Fibroblast of gingiva (primary cell): Measurements from ENCODE around the gene NOS1AP.
"Not testable (repeated sequence)": the region's sequence is repeated elsewhere in the genome, so short reads cannot be mapped to it uniquely, and the experiment has no call there.

Source experiments
- DNase-seq: peaks from one replicate; pipeline ENCODE4 v3.0.0-alpha.2; 2011; ENCODE audit warnings: low read depth

NOS1AP gene

DNA sequence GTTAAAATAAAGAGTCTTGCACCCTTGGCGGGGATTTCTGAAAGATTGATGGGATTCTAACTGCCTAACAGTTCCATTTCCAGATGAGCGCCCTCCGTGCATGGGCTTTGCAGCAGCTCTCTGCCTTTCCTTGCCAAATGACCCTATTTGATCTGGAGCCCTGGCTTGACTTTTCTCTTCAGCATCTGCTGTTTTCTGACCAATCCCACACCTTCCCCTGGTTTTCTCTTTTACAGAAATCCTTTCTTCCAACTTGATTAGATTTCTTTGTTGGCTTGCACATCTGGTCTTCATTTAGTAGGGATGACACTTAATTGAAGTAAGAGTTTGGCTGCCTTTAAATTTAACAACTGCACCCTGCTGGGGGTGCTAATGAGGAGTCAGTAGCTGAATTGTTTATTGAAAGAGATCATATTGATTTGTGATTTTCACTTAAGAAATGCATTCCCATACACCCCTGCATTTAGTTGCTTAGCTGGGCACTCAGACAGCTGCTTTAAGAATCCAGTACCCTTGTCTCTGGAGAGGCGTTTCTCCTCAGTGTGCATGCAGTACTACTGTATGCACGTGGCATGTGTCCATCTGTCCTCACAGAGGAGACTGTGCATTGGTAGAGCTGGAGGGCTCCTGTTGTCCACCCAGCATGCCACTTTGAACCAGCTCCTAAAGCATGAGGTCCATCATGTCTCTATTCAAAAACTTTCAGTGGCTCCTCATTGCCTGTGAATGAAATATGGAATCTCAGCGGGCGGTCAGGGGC, 99.7 kb downstream of the NOS1AP start:
- DNase-seq = no peak

DNA sequence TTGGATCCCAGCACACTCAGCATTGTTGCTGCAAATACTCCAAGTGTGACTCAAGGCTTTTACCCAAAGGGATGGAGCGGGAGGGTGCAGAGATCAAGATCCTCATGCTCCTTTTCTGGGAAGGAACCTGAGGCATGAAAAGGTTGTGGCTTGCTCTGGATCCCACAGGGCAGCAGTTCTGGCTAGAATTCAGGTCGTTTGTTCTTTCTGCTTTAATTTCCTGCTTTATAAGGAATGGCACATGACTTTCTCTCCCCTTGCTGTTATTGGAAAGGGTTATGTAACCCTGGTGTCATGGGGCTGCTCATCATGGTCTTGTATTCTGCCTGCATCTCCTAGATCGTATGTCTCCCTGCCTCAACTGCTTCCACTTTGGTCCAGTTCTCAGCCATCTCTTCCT, 101.6 kb downstream of the NOS1AP start:
- no peak for DNase-seq

- DNase-seq = no peak
These were observed 103.0 kb downstream of the NOS1AP start for GRCh38 chr1:162172311-162173102.

DNA sequence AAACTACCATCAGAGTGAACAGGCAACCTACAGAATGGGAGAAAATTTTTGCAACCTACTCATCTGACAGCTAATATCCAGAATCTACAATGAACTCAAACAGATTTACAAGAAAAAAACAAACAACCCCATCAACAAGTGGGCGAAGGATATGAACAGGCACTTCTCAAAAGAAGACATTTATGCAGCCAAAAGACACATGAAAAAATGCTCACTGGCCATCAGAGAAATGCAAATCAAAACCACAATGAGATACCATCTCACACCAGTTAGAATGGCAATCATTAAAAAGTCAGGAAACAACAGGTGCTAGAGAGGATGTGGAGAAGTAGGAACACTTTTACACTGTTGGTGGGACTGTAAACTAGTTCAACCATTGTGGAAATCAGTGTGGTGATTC, 104.1 kb downstream of the NOS1AP start:
- DNase-seq = not testable (repeated sequence)

DNA sequence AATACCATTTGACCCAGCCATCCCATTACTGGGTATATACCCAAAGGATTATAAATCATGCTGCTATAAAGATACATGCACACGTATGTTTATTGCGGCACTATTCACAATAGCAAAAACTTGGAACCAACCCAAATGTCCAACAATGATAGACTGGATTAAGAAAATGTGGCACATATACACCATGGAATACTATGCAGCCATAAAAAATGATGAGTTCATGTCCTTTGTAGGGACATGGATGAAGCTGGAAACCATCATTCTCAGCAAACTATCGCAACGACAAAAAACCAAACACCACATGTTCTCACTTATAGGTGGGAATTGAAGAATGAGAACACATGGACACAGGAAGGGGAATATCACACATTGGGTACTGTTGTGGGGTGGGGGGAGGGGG, 104.5 kb downstream of the NOS1AP start:
- not testable (repeated sequence) for DNase-seq

DNA sequence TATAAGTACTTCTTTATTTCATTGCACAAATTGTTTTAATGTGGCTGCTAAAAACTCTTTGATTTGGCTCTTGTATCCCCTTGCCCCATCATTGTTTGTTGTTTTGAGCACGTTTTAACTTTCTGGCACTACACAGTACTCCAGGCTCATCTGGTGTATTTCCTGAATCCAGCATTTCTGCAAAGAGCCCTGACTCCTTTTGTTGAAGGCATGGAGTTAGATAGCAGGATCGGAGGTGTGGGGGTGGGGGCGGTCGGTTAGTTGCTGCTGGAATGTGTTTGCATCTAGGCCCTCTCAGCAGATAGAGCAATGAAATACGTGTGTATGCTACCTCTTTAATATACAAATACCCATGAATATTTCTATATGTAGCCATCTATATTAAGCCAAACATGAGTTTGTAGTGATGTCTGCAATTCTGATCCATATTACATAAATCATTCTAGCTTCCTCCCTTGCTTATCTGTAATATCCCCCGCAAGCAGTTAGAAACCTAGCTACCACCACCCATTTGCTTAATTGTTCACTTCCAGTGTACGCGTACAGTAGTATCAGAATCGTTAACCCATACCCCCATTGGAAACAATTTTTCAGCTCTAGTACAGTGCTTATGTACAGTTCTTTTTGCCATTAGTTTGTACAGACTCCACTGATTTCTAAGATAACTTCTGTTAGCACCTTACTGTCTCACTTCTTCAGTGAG, 106.0 kb downstream of the NOS1AP start:
- no peak for DNase-seq

DNA sequence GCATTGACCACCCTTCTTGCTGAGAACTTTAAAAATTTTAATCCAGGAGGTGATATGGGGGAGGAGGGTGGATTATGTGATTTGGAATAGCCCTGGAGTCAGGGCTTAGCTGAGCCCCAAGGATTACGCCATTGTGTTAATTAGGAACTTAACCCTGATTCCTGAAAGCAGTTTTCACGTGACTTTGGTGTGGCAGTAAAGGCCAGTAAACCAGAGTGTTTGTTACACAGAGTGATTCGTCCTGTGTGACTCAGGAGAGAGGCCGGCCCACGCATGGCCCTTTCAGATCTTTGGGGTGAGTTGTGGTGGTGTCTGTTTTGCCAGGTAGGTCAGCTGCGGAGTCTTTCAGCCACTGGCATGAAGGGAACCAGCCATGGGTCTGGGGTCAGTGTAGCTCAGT, 107.6 kb downstream of the NOS1AP start:
- no peak for DNase-seq

DNA sequence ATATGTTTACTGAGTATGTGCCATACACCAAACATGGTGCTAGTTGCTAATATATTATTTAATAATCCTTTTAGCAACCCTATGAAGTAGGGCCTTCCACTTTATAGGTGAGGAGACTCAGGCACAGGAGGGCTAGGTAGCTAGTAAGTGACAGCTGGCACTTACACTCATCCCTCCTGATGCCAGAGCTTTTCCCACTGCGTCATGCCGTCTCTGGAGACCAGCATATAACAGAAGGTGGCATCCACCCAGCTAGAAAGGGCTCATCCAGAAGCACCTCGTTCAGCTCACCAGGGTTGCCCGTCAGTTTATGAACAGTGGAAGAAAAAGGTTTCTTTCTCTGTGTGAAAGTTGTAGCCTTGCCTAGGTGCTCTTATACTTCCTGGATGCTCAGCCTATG, 108.9 kb downstream of the NOS1AP start:
- no peak for DNase-seq

DNA sequence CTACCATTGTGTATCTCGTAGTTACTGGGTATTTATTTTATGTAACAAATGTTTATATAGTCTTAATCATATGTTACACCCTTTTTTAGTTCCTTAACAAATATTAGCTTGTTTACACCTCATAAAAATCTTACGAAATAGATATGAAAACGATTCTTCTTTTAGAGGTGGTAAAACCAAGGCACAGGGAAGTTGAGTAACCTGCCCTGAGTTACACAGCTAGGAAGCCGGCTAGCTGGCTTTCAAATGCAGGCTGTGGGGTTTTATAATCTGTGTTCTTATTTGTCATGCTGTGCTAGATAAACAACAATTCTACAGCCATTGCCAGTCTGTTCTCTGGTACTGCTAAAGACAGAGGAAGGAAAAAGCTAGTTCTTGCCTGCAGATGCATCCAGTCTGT, 109.6 kb downstream of the NOS1AP start:
- DNase-seq = no peak

DNA sequence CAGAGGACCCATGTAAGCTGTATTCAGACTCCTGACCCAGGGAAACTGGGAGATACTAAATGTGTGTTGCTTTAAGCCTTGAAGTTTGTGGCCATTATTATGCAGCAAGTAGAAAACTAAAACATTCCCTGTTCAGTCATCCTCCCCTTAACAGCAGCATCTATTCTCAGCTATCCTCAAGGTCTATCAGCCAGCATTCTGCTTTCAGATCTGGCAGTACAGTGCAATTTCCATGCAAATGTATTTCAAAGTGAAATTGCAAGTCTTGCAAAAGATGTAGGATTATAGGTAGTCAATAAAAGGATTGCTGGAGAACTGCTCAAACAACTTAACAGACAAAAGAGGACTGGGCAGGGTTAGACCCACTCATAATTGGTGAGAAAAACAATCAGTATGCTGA, 111.3 kb downstream of the NOS1AP start:
- no peak for DNase-seq

DNA sequence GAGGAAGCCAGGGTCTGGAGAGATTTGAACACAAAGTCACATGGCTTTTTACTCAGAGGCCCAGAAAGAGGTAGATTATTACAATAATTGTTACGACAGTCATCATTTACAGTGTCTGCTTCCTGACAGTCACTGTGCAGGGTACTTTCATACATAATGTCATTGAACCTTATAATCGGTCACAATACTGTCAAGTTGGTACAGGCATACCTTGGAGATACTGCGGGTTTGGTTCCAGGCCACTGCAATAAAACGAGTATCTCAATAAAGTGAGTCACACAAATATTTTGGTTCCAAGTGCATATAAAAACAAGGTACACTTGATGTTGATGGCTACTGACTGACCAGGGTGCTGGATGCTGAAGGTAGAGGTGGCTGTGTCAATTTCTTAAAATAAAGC, 112.6 kb downstream of the NOS1AP start:
- no peak for DNase-seq

- DNase-seq = no peak
These were observed 116.0 kb downstream of the NOS1AP start for GRCh38 chr1:162185314-162186025.

DNA sequence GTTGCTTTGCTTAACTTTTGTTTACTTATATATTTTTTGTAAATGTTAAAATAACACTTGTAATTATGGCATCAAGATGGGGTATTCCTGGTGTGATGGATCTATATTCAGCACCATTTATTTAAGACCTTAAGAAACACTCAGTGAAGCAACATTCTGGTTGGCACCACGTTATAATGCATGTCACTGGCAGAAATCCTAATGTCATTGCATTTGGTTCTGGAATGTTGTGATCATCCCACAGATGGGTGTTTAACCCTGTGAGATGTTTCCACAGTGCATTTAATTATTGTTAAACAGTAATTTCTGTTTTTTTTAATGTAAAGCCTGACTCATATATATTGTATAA, 116.5 kb downstream of the NOS1AP start:
- DNase-seq = no peak

DNA sequence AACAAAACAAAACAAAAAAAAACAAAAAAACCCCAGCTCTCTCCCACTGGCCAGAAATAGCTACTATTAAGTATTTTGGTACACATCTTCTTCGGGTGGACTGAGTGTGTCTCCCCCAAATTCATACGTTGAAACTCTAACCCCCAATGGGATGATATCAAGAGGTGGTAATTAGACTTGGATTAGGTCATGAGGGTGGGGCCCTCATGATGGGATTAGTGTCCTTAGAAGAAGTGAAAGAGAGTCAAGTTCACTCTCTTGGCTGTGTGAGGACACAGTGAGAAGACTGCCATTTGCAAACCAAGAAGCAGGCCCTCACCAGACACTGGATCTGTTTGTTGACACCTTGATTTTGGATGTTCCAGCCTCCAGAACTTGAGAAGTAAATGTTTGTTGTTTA, 116.9 kb downstream of the NOS1AP start:
- no peak for DNase-seq

GRCh38 chr1:162187687-162188276, 118.3 kb downstream of the NOS1AP start:
- peak; percentile 15 for DNase-seq

- no peak for DNase-seq
These were observed 119.9 kb downstream of the NOS1AP start for GRCh38 chr1:162189345-162189744.

DNA sequence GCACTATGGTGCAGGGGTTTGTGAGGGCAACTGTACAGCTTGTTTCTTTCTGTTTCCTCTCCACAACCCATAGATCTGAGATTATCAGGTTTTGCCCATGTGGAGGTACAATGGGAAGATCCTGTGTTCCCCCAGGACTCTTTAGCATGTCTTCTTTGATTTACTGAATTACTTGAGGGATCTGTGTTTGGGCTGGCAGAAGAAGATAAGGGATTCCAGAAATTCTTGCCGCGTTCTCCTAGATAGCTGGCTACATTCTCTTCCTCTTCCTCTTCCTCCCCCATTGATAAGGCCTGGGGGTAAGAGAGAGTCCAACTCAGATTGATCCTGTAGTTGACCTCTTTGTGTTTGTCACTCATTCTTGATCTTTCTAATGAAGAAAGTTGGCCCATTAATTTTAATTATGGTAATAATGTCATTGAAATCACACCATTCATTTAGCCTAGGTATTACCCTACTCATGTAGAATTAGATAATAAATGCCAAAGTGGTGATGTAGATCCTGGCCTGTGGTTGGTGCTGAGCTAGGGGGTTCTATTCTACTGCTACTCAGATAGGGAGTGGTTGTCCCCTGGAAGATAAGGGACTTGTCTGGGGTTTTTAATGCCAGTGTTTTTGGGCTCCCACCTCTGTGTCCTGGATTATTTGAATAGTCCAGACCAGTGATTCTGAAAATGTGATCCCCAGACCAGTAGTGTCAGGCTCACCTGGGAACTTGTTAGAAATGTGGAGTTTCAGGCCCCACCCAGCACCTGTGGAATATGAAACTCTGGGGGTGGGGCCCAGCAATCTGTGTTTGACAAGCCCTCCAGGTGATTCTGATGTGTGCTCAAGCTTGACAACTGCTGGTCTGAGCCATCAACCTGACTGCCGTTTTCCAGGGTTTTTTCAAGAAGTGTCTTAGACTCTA, 122.2 kb downstream of the NOS1AP start:
- DNase-seq = no peak

GRCh38 chr1:162192306-162192678, 122.8 kb downstream of the NOS1AP start:
- DNase-seq = no peak

DNA sequence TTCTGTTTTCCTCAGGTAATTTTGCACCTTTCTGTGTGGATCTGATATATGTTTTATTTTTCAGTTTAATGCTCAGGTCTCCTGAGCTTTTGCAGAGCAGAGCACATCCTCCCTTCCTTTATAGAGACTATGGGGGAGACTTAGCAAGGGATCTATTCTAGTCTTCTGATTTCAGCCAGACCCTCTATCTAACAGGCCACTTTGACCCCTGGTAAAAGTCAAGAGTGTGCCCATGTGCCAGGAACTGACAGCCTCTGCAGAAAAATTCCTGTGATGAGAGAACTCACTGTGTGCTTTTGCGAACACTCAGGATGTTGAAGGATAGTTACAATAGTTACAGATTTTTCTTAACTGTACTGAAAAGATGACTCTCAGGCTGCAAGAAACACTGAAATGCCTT, 123.3 kb downstream of the NOS1AP start:
- DNase-seq = no peak

- no peak for DNase-seq
These were observed 123.7 kb downstream of the NOS1AP start for GRCh38 chr1:162193221-162193620.

GRCh38 chr1:162193815-162194214, 124.3 kb downstream of the NOS1AP start:
- DNase-seq = no peak
